ENCODE measurements around the gene KIAA1586.

Gene KIAA1586

DNA sequence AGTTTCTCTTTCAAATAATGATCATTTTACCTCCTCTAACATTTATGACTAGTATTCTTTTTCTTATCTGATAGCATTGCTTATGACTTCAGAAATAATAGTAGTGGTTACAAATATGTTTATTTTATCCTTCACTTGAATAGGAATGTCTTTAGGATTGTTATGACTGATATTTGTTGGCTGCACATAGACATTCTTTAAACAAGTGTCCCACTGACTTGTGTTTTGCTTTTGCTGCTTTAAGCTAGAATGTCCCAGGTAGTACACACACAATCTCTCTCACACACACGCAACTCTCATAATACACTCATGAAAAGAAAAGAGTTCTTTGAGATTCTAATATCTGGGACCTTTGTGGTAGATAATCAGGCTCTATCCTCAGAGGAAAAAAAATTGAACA is 21.6 kb downstream of the KIAA1586 start:
- Histone ChIP-seq H3K27ac (no peak overlapping the region), H3K9me3 (ENCODE audit: low read depth, low read length) (no peaks in the 10 kb centered on the region), H3K36me3 (ENCODE audit: insufficient read depth, low read length) (peaks cover 9% of the 10 kb centered on the region), H3K4me3 (no peak overlapping the region), H3K9ac (ENCODE audit: insufficient read length) (no peak overlapping the region)
- no peak for DNase-seq (ENCODE audit: low read depth, low spot score)
- no peak for TF ChIP-seq FOXP2 (optimal IDR thresholded peaks at IDR 0.05; ENCODE audit: control extremely low read depth, extremely low read length, insufficient read depth)
- TF ChIP-seq EZH2 (IDR thresholded peaks at IDR 0.05) = no peak
- TF ChIP-seq POLR2AphosphoS5 (IDR thresholded peaks at IDR 0.05; ENCODE audit: borderline replicate concordance, low read depth, low read length) = no peak

DNA sequence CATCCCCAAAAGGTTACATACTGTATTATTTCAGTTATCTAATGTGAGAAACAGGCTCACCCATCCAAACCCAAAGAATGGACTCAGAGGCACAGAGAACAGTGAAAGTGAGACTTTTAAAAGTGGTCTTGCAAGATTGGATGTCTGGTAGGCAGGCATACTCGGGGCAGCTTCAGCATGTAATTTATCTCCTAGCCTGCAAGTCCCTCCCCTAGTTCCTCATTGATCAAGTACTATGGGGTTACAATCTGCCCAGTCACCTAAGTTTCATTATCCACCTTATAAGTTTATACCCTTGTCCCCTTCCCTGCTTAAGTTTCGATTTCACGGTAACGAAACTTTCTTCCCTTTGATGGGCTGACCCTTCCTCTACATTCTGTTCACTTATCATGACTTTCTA is 22.7 kb downstream of the KIAA1586 start:
- Histone ChIP-seq H3K9ac (ENCODE audit: insufficient read length) (no peak overlapping the region), H3K4me3 (no peak overlapping the region), H3K9me3 (ENCODE audit: low read depth, low read length) (no peaks in the 10 kb centered on the region), H3K27ac (no peak overlapping the region), H3K36me3 (ENCODE audit: insufficient read depth, low read length) (peaks cover 9% of the 10 kb centered on the region)
- no peak for DNase-seq (ENCODE audit: low read depth, low spot score)
- no peak for TF ChIP-seq POLR2AphosphoS5 (IDR thresholded peaks at IDR 0.05; ENCODE audit: borderline replicate concordance, low read depth, low read length)

DNA sequence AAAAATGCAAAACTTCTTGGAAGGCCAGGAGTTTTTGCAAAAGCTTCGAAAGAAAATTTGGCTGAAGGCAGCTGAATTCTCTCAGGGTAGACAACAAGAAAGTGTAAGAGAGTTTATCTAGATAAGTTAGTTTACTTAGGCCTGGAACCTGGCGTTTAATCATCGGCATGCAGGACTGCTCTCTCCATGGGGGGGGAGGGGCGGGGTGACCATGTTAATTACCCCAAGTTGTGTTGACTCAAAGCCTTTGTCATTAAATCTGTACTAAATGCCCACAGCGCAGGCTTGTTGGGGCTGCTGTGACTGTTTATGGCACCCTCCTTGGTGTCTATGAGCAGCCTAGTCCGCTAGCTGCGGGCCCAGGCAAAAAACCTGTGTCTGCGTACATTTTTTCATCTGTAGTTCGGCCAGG is 23.4 kb downstream of the KIAA1586 start:
- peaks cover 9% of the 10 kb centered on the region for H3K36me3 ChIP-seq (ENCODE audit: insufficient read depth, low read length)
- H3K9me3 ChIP-seq (ENCODE audit: low read depth, low read length) = no peaks in the 10 kb centered on the region
- no peak overlapping the region for H3K9ac ChIP-seq (ENCODE audit: insufficient read length)
- DNase-seq (ENCODE audit: low read depth, low spot score) = no peak
- no peak overlapping the region for H3K4me3 ChIP-seq
- TF ChIP-seq POLR2AphosphoS5 (IDR thresholded peaks at IDR 0.05; ENCODE audit: borderline replicate concordance, low read depth, low read length) = no peak
- TF ChIP-seq EZH2 (IDR thresholded peaks at IDR 0.05) = no peak
- no peak for TF ChIP-seq FOXP2 (optimal IDR thresholded peaks at IDR 0.05; ENCODE audit: control extremely low read depth, extremely low read length, insufficient read depth)
- no peak overlapping the region for H3K27ac ChIP-seq

DNA sequence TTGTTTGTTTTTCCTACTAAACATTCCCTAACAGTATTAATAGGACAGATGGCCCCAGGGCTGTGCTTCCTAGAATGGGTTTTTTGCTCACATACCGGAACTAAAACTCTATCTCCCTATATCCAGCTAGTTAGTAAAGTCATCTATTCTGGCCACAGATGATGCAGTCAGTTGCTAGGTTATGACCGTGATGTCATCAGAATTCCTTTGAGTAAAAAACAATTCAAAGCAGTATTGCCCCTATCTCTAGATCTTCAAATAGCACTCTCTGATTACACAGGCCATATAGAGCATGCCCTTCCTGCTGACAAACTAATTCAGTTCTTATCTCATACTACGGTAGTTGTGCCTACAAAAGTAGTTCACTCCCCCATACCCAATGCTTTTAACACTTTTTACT is 25.6 kb downstream of the KIAA1586 start:
- no peak for DNase-seq (ENCODE audit: low read depth, low spot score)
- Histone ChIP-seq H3K27ac (no peak overlapping the region), H3K4me3 (no peak overlapping the region), H3K36me3 (ENCODE audit: insufficient read depth, low read length) (peaks cover under 1% of the 10 kb centered on the region), H3K9ac (ENCODE audit: insufficient read length) (no peak overlapping the region), H3K9me3 (ENCODE audit: low read depth, low read length) (no peaks in the 10 kb centered on the region)
- TF ChIP-seq EZH2 (IDR thresholded peaks at IDR 0.05) = no peak
- no peak for TF ChIP-seq POLR2AphosphoS5 (IDR thresholded peaks at IDR 0.05; ENCODE audit: borderline replicate concordance, low read depth, low read length)
- no peak for TF ChIP-seq FOXP2 (optimal IDR thresholded peaks at IDR 0.05; ENCODE audit: control extremely low read depth, extremely low read length, insufficient read depth)

DNA sequence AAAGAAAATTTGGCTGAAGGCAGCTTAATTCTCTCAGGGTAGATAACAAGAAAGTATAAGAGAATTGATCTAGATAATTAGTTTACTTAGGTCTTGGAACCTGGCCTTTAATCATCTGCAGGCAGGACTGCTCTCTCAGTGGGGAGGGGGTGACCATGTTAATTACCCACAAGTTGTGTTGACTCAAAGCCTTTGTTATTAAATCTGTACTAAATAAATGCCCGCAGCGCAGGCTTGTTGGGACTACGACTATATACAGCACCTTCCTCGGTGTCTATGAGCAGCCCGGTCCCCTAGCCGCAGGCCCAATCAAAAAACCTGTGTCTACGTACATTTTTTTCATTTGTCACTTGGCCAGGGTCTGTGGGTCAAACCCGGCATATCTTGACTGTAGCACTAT is 27.9 kb downstream of the KIAA1586 start:
- no peak for TF ChIP-seq FOXP2 (optimal IDR thresholded peaks at IDR 0.05; ENCODE audit: control extremely low read depth, extremely low read length, insufficient read depth)
- TF ChIP-seq EZH2 (IDR thresholded peaks at IDR 0.05) = no peak
- no peak for TF ChIP-seq POLR2AphosphoS5 (IDR thresholded peaks at IDR 0.05; ENCODE audit: borderline replicate concordance, low read depth, low read length)
- H3K9me3 ChIP-seq (ENCODE audit: low read depth, low read length) = no peaks in the 10 kb centered on the region

DNA sequence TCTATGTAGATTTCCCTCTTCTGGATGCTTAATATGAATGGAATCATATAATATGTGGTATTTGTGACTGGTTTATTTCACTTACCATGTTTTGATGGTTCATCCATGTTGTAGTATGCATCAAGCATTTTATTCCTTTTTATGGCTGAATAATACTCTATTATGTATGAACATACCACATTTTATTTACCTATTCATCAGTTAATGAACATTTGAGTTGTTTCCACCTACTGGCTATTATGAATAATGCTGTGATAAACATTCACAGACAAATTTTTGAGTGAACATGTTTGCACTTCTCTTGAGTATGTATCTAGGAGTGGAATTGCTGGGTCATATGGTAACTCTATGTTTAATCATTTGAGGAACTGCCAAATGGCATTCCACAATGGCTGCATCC is 28.6 kb downstream of the KIAA1586 start:
- DNase-seq (ENCODE audit: low read depth, low spot score) = no peak
- no peak overlapping the region for H3K4me3 ChIP-seq

More for the DNA sequence above, 27.9 kb downstream of the KIAA1586 start:
- Histone ChIP-seq H3K4me3 (no peak overlapping the region), H3K9ac (ENCODE audit: insufficient read length) (no peak overlapping the region), H3K27ac (no peak overlapping the region), H3K36me3 (ENCODE audit: insufficient read depth, low read length) (no peaks in the 10 kb centered on the region; the same call in 1 of the 2 replicates)
- DNase-seq (ENCODE audit: low read depth, low spot score) = no peak

DNA sequence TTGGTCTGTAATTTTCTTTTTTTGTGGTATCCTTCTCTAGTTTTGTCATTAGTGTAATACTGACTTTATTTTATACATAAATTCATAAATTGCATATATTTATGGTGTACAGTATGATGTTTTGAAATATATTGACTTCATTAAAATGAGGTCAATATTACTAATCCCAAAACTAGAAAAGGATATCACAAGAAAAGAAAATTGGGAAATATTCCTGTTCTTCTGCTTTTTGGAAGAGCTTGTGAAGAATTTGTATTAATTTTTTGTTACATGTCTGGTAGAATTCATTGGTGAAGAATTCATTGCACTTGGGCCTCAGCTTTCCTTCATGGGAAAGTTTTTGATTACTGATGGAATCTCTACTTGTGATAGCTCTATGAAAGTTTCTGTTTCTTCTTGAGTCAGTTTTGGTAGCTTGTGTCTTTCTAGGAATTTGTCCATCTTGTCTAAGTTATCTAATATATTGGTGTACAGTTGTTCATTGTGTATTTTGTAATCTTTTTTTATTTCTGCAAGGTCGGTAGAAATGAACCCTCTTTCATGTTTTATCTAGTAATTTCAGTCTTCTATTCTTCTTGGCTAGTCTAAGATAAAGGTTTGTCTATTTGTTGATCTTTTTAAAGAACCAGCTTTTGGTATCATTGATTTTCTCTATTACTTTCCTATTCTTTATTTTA is 32.2 kb downstream of the KIAA1586 start:
- Histone ChIP-seq H3K27ac (no peak overlapping the region), H3K9me3 (ENCODE audit: low read depth, low read length) (no peaks in the 10 kb centered on the region), H3K9ac (ENCODE audit: insufficient read length) (no peak overlapping the region), H3K4me3 (no peak overlapping the region), H3K36me3 (ENCODE audit: insufficient read depth, low read length) (peaks cover 8% of the 10 kb centered on the region; the same call in 1 of the 2 replicates)
- no peak for DNase-seq (ENCODE audit: low read depth, low spot score)
- TF ChIP-seq EZH2 (IDR thresholded peaks at IDR 0.05) = no peak
- TF ChIP-seq POLR2AphosphoS5 (IDR thresholded peaks at IDR 0.05; ENCODE audit: borderline replicate concordance, low read depth, low read length) = no peak
- TF ChIP-seq FOXP2 (optimal IDR thresholded peaks at IDR 0.05; ENCODE audit: control extremely low read depth, extremely low read length, insufficient read depth) = no peak

More for the DNA sequence above, 28.6 kb downstream of the KIAA1586 start:
- Histone ChIP-seq H3K36me3 (ENCODE audit: insufficient read depth, low read length) (peaks cover 3% of the 10 kb centered on the region; the same call in 1 of the 2 replicates), H3K27ac (no peak overlapping the region), H3K9ac (ENCODE audit: insufficient read length) (no peak overlapping the region), H3K9me3 (ENCODE audit: low read depth, low read length) (no peaks in the 10 kb centered on the region)
- TF ChIP-seq EZH2 (IDR thresholded peaks at IDR 0.05) = no peak
- TF ChIP-seq FOXP2 (optimal IDR thresholded peaks at IDR 0.05; ENCODE audit: control extremely low read depth, extremely low read length, insufficient read depth) = no peak
- no peak for TF ChIP-seq POLR2AphosphoS5 (IDR thresholded peaks at IDR 0.05; ENCODE audit: borderline replicate concordance, low read depth, low read length)

DNA sequence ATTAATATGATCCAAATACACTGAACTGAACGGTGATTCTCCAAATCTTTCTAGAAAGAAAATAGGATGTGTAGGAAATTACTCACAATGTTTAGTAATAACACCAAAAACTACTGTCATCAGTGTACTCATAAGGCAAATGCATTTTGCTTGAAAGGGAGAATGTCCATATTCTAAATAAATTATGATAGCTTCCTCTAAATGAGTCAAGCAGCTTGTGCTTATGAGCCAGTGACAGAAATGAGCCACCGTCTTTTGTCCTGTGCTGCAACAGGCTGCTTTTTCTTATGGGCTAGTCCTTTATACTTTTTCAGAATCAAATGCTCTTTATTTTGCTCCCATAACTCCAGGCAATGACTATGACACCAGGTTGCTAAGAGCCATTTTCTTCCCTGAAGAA is 39.0 kb downstream of the KIAA1586 start:
- no peak for TF ChIP-seq EZH2 (IDR thresholded peaks at IDR 0.05)
- no peak for TF ChIP-seq POLR2AphosphoS5 (IDR thresholded peaks at IDR 0.05; ENCODE audit: borderline replicate concordance, low read depth, low read length)
- no peak for TF ChIP-seq FOXP2 (optimal IDR thresholded peaks at IDR 0.05; ENCODE audit: control extremely low read depth, extremely low read length, insufficient read depth)
- no peak overlapping the region for H3K9ac ChIP-seq (ENCODE audit: insufficient read length)
- no peak for DNase-seq (ENCODE audit: low read depth, low spot score)

DNA sequence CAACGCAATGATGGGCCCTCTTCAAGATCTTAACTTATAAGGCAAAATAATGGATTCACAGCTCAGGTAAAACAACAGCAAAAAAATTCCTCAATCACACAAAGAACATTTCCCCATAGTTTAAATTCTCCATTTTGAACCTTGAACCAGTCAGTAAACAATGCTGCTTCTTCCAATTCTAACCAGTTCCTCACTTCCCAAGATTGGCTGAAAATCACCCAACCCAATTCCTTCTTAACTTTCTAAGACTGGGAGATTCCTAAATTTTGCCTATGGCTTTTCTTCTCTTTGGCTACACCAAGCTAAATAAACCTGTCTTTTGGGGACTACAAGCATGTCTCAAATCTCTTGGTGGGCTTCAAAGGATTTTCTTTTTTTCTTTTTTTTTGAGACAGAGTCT is 40.4 kb downstream of the KIAA1586 start:
- TF ChIP-seq FOXP2 (optimal IDR thresholded peaks at IDR 0.05; ENCODE audit: control extremely low read depth, extremely low read length, insufficient read depth) = no peak
- TF ChIP-seq POLR2AphosphoS5 (IDR thresholded peaks at IDR 0.05; ENCODE audit: borderline replicate concordance, low read depth, low read length) = no peak
- TF ChIP-seq EZH2 (IDR thresholded peaks at IDR 0.05) = no peak
- H3K4me3 ChIP-seq = no peak overlapping the region
- no peaks in the 10 kb centered on the region for H3K9me3 ChIP-seq (ENCODE audit: low read depth, low read length)
- no peak overlapping the region for H3K9ac ChIP-seq (ENCODE audit: insufficient read length)
- DNase-seq (ENCODE audit: low read depth, low spot score) = no peak
- H3K36me3 ChIP-seq (ENCODE audit: insufficient read depth, low read length) = peaks cover 5% of the 10 kb centered on the region
- no peak overlapping the region for H3K27ac ChIP-seq

More for the DNA sequence above, 39.0 kb downstream of the KIAA1586 start:
- Histone ChIP-seq H3K27ac (0 out of 2 replicates have a peak overlapping the region, but pooled peaks have one; percentile 4), H3K36me3 (ENCODE audit: insufficient read depth, low read length) (peaks cover 2% of the 10 kb centered on the region; the same call in 1 of the 2 replicates), H3K4me3 (no peak overlapping the region), H3K9me3 (ENCODE audit: low read depth, low read length) (no peaks in the 10 kb centered on the region)

Measured in SK-N-MC (cell line).